ENCODE data around the gene SUGP2. TPM values are rescaled to one million over a fixed set of nuclear protein-coding genes. Genes with fewer than 3 reads are reported as not detected.

Gene SUGP2
- total and polyA plus RNA-seq, 9 of the 15 experiments (the other 6 are each of a cell fraction or from before 2014, with no cell fraction given): 13.1 to 101 (median 63.1) TPM

- H3K79me2 ChIP-seq (ENCODE audit: control insufficient read depth, insufficient read depth, low read length): peaks cover 88% of the 10 kb centered on the region
- in situ Hi-C loops (cut with MboI): no loop called here
- FAIRE-seq (peak; percentile 97), DNase-seq (ENCODE audit: extremely low read depth in 1 of 4, low spot score in 3 of 4) (peak; percentile 82 to 95 (median 88)), ATAC-seq (peak; percentile 93)
- H3K4me3 ChIP-seq: peak overlapping the region; percentile 98
- H3K27me3 ChIP-seq (ENCODE audit: control insufficient read depth in 2 of 2, insufficient read depth in 2 of 2, low read length in 2 of 2): no peaks in the 10 kb centered on the region
- H3K9ac ChIP-seq (ENCODE audit: insufficient read depth in 1 of 2, low read depth in 2 of 2, low read length in 2 of 2): peak overlapping the region; percentile 95 to 99
- TSS peak; percentile 66 for BruUV-seq (replicated peaks)
- intact Hi-C loops (cut with micrococcal nuclease): loop anchor here (1.0 kb wide), 1 partner anchor 29 kb away; the partner anchor contains the start of gene SLC25A42
- no peaks in the 10 kb centered on the region for H4K20me1 ChIP-seq (replicated peaks; ENCODE audit: control insufficient read depth, insufficient read depth, low read length)
- H3K4me1 ChIP-seq (replicated peaks in 1 of 2; ENCODE audit: control insufficient read depth in 2 of 2, insufficient read depth in 2 of 2, low read length in 2 of 2): peaks cover 4 to 30% of the 10 kb centered on the region in 2 experiments; a peak in 3 of 5 replicates
- peak overlapping the region; percentile 88 for H3K4me2 ChIP-seq (ENCODE audit: insufficient read depth, low read length)
- ChIA-PET CTCF (ENCODE audit: low intra/inter-chr PET ratio) (no interaction called here), POLR2A (no interaction called here)
- peak overlapping the region; percentile 99 for H3K27ac ChIP-seq (ENCODE audit: extremely low read depth, low read depth, low read length)
- no peaks in the 10 kb centered on the region for H3K9me1 ChIP-seq (ENCODE audit: control insufficient read depth, insufficient read depth, low read length)
- H2AFZ ChIP-seq (ENCODE audit: low read depth, low read length): peak overlapping the region; percentile 73
- WGBS (ENCODE audit: insufficient coverage, low coverage, missing lambda C conversion rate): under 1% methylated on average over 10 of the region's 10 CpGs
- 0 out of 2 replicates have a peak, but pooled peaks cover 4% of the 10 kb centered on the region for H3K9me3 ChIP-seq (replicated peaks; ENCODE audit: control insufficient read depth, insufficient read depth, low read depth, low read length)
- H3K36me3 ChIP-seq (ENCODE audit: control insufficient read depth, insufficient read depth, low read length): peaks cover 57% of the 10 kb centered on the region
- TF ChIP-seq FOXO4 (CRISPR knock-in tag; IDR thresholded peaks at IDR 0.05): no peak
- TF ChIP-seq PKNOX1 (IDR thresholded peaks at IDR 0.05): peak; percentile 96
- TF ChIP-seq MXI1 (IDR thresholded peaks at IDR 0.05; ENCODE audit: low read depth, low read length): peak; percentile 97
- TF ChIP-seq BCOR (IDR thresholded peaks at IDR 0.05): peak; percentile 17; the same call in 1 of the 2 replicates
- 0 out of 2 replicates have a peak, but pooled peaks have one; percentile 25 for TF ChIP-seq MITF (IDR thresholded peaks at IDR 0.05)
- 0 out of 2 replicates have a peak, but pooled peaks have one; percentile 74 for TF ChIP-seq TOE1 (IDR thresholded peaks at IDR 0.05; ENCODE audit: borderline replicate concordance)
- TF ChIP-seq TOE1 (CRISPR knock-in tag; IDR thresholded peaks at IDR 0.05; ENCODE audit: borderline replicate concordance, low read depth): no peak
- peak; percentile 74 for TF ChIP-seq RBM39 (optimal IDR thresholded peaks at IDR 0.05; ENCODE audit: low read depth, low read length)
- TF ChIP-seq ZNF197 (CRISPR knock-in tag; IDR thresholded peaks at IDR 0.05; ENCODE audit: low read depth): no peak
- peak; percentile 53 for TF ChIP-seq POLR2B (IDR thresholded peaks at IDR 0.05; ENCODE audit: low read depth, partially characterized antibody)
- TF ChIP-seq ARID4B (CRISPR knock-in tag; IDR thresholded peaks at IDR 0.05): 0 out of 2 replicates have a peak, but pooled peaks have one; percentile 54
- TF ChIP-seq FOXM1 (IDR thresholded peaks at IDR 0.05; ENCODE audit: low read depth): no peak
- 0 out of 2 replicates have a peak, but pooled peaks have one; percentile 16 for TF ChIP-seq FOXM1 (CRISPR knock-in tag; IDR thresholded peaks at IDR 0.05; ENCODE audit: low read depth)
- peak; percentile 2 for TF ChIP-seq ZFP36 (IDR thresholded peaks at IDR 0.05; ENCODE audit: low read depth, low read length, partially characterized antibody)
- TF ChIP-seq OTX1 (CRISPR knock-in tag; IDR thresholded peaks at IDR 0.05): peak; percentile 56; the same call in 1 of the 2 replicates
Observed at GRCh38 chr19:19034204-19034624, 897 bp upstream of the SUGP2 start.

All from K562 (cell line).